ENCODE results near the gene VPS33A.

The VPS33A gene

DNA sequence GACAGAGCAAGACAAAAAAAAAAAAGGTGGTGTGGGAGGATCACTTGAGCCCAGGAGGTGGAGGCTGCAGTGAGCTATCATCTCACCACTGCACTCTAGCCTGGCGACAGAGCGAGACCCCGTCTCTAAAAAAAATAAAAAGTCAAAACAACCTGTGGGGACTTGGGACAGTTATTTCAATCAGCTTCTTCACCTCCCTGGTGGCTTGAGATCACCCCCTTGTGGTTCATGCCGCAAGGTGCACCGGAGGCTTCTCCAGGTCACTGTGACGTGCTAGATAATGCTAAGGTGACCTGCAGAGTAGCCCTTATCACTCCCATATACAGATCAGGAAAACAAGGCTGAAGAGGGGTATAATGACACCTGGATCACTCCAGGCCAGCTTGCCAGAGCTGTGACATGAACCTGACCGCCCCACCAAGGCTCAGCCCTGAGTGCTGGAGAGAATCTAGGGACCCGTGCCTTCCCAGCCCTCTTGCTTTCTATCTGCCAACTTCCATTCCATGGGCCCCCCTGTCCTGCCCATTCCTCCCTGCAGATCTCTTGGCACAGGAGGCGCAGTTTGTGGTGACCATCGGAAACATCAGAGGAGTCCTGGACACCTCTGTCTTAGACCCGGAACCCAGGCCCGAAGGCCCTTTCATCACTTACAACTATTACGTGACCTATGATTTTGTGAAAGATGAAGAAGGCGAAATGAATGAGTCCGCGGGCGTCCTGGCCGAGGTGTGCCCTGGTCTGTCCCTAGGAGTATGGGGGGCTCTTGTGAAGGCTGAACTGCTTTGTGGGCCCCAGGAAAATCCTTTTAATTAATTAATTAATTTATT lies 75.2 kb downstream of the VPS33A start:
- Histone ChIP-seq H3K9ac (ENCODE audit: low read depth, low read length) (no peak overlapping the region), H3K9me3 (ENCODE audit: control insufficient read depth, insufficient read depth, low read length) (no peaks in the 10 kb centered on the region), H3K4me1 (ENCODE audit: insufficient read depth, low read length) (peaks cover 5% of the 10 kb centered on the region; the same call in 1 of the 2 replicates), H3K36me3 (ENCODE audit: insufficient read depth, low read length) (no peaks in the 10 kb centered on the region)

DNA sequence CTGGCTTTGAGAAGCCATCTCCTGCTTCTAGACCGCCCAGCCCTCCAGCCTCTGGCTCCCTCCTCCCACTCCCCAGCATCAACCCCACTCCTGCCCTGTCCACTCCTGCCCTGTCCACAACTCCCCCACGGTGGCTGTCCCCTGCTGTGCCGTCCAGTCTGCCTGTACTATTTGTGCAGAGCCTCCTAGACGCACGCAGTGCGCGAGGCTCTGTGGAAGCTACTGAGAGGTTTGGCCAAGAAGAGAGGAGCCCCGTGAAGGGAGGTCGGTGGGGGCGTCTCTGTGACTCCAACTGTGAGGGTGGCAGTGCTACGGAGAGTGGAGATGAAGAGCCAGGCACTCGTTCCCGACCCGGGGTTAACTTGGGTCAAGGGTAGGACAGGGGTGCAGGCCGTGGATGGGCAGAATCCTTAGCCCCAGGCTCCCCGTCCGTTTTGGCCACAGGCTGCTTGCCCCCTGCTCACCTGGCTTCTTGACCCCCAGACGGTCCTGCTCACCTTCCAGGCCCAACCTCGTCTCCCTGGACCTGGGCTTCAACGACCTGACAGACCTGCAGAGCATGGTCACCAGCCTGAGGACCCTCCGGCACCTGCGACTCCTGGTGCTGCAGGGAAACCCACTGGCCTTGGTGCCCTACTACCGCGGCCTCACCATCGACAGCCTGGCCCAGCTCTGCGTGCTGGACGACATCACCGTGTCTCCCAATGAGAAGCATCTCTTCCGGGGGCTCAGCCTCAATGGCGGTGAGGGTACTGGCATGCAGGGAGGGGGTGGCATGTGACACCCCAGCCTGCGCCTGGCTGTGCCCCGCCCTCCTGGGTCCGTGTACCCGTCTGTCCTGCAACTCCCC lies 76.4 kb downstream of the VPS33A start:
- no peak overlapping the region for H3K9ac ChIP-seq (ENCODE audit: low read depth, low read length)
- H3K36me3 ChIP-seq (ENCODE audit: insufficient read depth, low read length): no peaks in the 10 kb centered on the region
- H3K4me1 ChIP-seq (ENCODE audit: insufficient read depth, low read length): peaks cover 5% of the 10 kb centered on the region; the same call in 1 of the 2 replicates
- H3K9me3 ChIP-seq (ENCODE audit: control insufficient read depth, insufficient read depth, low read length): no peaks in the 10 kb centered on the region

DNA sequence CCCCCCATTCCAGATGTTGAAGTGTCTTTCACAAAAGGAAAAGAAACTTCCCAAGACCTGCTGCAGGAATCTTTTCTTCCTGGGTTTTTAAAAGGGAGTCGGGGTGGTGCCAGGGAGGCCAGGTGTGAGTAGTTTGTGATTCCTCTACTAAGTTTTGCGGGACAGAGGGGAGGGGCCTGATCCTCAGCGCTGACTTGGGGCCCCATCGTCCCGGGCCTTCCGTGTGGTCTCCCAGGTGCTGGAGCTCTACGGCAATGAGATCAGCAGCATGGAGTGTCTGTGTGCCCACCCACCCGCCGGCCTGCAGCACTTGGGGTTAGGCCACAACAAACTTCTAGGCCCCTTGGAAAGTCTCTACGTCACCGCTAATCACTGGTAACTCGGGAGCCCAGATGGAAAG lies 78.8 kb downstream of the VPS33A start:
- no peaks in the 10 kb centered on the region for H3K9me3 ChIP-seq (ENCODE audit: control insufficient read depth, insufficient read depth, low read length)
- H3K9ac ChIP-seq (ENCODE audit: low read depth, low read length): no peak overlapping the region
- H3K36me3 ChIP-seq (ENCODE audit: insufficient read depth, low read length): no peaks in the 10 kb centered on the region
- peaks cover 5% of the 10 kb centered on the region; the same call in 1 of the 2 replicates for H3K4me1 ChIP-seq (ENCODE audit: insufficient read depth, low read length)

DNA sequence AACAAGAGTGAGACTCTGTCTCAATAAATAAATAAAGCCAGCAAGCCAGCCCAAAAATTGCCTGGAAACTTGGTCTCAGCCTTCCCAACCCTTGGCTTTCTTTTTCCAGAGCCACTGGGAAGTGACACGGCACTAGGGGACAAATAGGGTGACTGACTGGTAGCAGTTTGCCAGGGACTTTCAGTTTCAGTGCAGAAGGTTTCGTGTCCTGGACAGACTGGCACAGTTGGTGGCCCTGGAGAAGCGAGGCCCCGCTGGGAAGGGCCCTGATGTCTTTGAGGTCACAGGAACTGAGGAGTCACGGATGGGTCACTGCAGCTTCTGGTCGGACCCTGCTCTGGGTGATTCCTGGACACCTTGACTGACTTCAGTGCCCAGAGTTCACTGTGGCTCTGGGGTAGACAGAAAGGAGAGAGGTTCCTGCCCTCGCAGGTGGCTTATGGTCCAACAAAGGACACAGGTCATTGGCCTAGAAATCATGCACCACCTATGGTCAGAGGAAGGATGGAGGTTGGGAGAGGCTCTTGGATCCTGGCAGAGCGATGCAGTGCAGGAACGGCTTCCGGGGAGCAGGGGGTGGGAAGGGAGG lies 80.7 kb downstream of the VPS33A start:
- H3K4me1 ChIP-seq (ENCODE audit: insufficient read depth, low read length): peaks cover 5% of the 10 kb centered on the region; the same call in 1 of the 2 replicates
- H3K36me3 ChIP-seq (ENCODE audit: insufficient read depth, low read length): no peaks in the 10 kb centered on the region
- no peak overlapping the region for H3K9ac ChIP-seq (ENCODE audit: low read depth, low read length)
- no peaks in the 10 kb centered on the region for H3K9me3 ChIP-seq (ENCODE audit: control insufficient read depth, insufficient read depth, low read length)

DNA sequence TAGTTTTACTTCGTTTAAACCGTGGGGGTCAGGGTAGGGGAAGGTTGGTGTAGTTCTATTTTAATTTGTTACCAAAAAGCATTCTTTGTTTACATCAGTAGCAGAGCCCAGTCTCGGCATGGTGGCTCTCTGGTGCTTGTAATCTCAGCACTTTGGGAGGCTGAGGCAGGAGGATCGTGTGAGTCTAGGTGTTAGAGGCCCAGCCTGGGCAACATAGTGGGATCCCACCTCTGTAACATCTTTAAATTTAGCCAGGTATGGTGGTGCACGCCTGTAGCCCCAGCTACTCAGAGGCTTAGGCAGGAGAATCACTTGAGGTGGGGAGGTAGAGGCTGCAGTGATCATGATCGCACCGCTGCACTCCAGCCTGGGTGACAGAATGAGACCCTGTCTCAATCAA lies 81.2 kb downstream of the VPS33A start:
- Histone ChIP-seq H3K9ac (ENCODE audit: low read depth, low read length) (no peak overlapping the region), H3K36me3 (ENCODE audit: insufficient read depth, low read length) (no peaks in the 10 kb centered on the region), H3K4me1 (ENCODE audit: insufficient read depth, low read length) (peaks cover 5% of the 10 kb centered on the region; the same call in 1 of the 2 replicates), H3K9me3 (ENCODE audit: control insufficient read depth, insufficient read depth, low read length) (no peaks in the 10 kb centered on the region)

DNA sequence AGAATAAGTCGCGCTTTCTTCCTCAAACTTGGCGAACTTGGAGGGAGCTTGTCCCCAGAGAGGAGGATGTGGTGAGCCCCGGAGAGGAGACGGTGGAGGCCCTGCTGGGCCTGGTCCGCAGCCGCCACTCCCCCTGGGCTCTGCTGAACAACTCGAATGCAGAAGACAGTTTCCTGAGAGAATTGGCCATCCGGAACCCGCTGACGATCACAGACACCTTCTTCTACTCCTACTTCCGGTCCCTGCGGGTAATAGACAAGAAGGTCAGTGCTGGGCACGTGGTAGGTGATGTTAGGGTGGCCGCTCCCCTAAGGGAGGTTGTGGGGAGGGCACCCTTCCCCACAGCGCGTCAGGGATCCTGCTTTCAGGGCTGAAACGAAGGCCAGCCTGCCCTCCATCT lies 81.8 kb downstream of the VPS33A start:
- Histone ChIP-seq H3K9me3 (ENCODE audit: control insufficient read depth, insufficient read depth, low read length) (no peaks in the 10 kb centered on the region), H3K9ac (ENCODE audit: low read depth, low read length) (no peak overlapping the region), H3K36me3 (ENCODE audit: insufficient read depth, low read length) (no peaks in the 10 kb centered on the region), H3K4me1 (ENCODE audit: insufficient read depth, low read length) (peaks cover 5% of the 10 kb centered on the region; the same call in 1 of the 2 replicates)

DNA sequence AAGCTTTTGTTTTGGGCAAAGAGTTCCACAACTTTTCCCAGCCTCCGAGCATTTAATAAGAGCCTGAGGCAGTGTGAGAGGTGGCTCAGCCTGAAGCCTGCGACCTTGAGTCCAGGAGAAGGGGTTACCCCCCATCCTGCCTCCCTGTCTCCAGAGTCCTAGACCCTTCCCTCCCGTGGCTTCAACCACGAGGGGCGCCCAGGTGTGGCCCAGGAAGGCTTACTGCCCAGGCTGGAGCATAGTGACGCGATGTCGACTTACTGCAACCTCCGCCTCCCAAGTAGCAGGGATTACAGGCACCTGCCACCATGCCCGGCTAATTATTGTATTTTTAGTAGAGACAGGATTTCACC lies 82.7 kb downstream of the VPS33A start:
- H3K4me1 ChIP-seq (ENCODE audit: insufficient read depth, low read length): peaks cover 5% of the 10 kb centered on the region; the same call in 1 of the 2 replicates
- H3K36me3 ChIP-seq (ENCODE audit: insufficient read depth, low read length): no peaks in the 10 kb centered on the region
- H3K9ac ChIP-seq (ENCODE audit: low read depth, low read length): peak overlapping the region; percentile 60; the same call in 1 of the 2 replicates
- H3K9me3 ChIP-seq (ENCODE audit: control insufficient read depth, insufficient read depth, low read length): no peaks in the 10 kb centered on the region

DNA sequence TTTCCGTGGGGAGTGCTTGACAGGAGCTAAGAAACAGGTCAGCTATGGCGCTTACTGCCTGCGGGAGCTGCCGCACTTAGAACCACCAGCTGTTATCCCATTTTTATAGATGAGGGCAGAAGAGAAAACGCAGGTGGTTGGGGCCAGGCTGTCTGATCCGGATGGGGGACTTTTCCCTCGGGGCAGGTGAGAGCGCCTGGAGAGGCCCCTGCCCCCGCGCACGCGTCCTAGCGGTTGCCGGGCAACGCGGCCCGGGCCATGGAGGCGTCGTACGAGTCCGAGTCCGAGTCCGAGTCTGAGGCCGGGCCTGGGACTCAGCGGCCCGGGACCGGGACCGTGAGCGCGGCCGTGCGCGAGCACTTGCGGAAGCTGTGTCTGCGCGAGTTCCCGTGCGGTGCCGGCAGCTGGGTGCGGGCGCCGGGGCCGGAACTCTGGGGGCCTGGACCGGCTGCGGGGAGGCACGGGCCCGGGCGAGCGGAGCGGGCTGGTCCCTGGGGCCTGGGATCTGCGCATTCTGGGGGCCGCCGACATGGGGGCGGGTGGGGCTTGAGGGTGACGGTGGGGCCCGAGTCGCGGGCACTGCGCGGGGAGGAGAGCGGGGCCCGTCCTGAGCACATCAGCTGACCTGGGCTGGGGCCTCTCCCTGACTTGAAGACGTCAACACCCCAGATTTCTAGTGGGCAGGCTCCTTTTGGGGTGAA lies 83.3 kb downstream of the VPS33A start, which contains the start of gene LRRC43:
Gene LRRC43 (plus strand): TSS at position 237 of the 701 bp plus-strand sequence. CDS start 22 bp downstream, at position 259.
- Histone ChIP-seq H3K4me1 (ENCODE audit: insufficient read depth, low read length) (peaks cover 5% of the 10 kb centered on the region; the same call in 1 of the 2 replicates), H3K9ac (ENCODE audit: low read depth, low read length) (peak within 1 kb of the TSS; percentile 60; the same call in 1 of the 2 replicates), H3K9me3 (ENCODE audit: control insufficient read depth, insufficient read depth, low read length) (no peaks in the 10 kb centered on the region), H3K36me3 (ENCODE audit: insufficient read depth, low read length) (no peaks in the 10 kb centered on the region)
